Astrocyte (in vitro differentiated cells and primary cell): ENCODE measurements around the gene C19orf53.

Source experiments
- CTCF ChIP-seq: IDR thresholded peaks from 2 replicates; pipeline ENCODE4 v1.5.1; 2011; ENCODE audit warnings: low read depth, mild to moderate bottlenecking, inconsistent platforms, low read length, moderate library complexity; ENCODE audit not compliant: insufficient read depth
- EZH2 ChIP-seq: IDR thresholded peaks from 2 replicates; pipeline ENCODE4 v1.6.1; 2012; ENCODE audit warnings: mild to moderate bottlenecking, low read length, inconsistent platforms; ENCODE audit not compliant: insufficient read depth

DNA sequence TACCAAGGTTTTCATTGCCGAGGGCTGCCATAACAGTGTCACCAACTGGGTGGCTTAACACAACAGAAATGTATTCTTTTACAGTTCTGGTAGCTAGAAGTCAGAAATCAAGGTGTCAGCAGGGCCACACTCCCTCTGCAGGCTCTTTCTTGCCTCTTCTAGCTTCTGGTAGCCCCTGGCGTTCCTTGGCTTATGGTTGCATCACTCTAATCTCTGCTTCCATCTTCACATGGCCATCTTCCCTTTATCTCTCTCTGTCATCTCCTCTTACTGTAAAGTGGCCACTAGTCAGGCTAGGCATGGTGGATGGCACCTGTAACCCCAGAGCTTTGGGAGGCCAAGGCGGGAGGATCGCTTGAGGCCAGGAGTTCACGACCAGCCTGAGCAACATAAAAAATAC lies 47.9 kb upstream of the C19orf53 start:
- TF ChIP-seq CTCF, result no peak
- no peak for TF ChIP-seq EZH2
